Esophagus squamous epithelium (tissue), 4 donors: ENCODE measurements around the gene TSPEAR.
"Not testable (repeated sequence)": the region's sequence is repeated elsewhere in the genome, so short reads cannot be mapped to it uniquely, and the experiment has no call there.

Experiments used
- POLR2A ChIP-seq, 4 donors: fragments of 450-650 bp; IDR thresholded peaks; one replicate each; pipeline ENCODE4 v1.6.1; 2017; ENCODE audit warnings: antibody characterized with exemption in 4 of 4, mild to moderate bottlenecking in 4 of 4, moderate library complexity in 3 of 4
- TF ChIP-seq, protein P1 (sequence below), 6 experiments: fragments of 450-650 bp in 4 of 6; fragments of 200-600 bp in 2 of 6; sonication (generic) in 2 of 6; IDR thresholded peaks; one replicate each; pipeline ENCODE4 v1.5.1; 2016 to 2019; ENCODE audit warnings: antibody characterized with exemption in 6 of 6, mild to moderate bottlenecking in 4 of 6, moderate library complexity in 4 of 6

DNA sequence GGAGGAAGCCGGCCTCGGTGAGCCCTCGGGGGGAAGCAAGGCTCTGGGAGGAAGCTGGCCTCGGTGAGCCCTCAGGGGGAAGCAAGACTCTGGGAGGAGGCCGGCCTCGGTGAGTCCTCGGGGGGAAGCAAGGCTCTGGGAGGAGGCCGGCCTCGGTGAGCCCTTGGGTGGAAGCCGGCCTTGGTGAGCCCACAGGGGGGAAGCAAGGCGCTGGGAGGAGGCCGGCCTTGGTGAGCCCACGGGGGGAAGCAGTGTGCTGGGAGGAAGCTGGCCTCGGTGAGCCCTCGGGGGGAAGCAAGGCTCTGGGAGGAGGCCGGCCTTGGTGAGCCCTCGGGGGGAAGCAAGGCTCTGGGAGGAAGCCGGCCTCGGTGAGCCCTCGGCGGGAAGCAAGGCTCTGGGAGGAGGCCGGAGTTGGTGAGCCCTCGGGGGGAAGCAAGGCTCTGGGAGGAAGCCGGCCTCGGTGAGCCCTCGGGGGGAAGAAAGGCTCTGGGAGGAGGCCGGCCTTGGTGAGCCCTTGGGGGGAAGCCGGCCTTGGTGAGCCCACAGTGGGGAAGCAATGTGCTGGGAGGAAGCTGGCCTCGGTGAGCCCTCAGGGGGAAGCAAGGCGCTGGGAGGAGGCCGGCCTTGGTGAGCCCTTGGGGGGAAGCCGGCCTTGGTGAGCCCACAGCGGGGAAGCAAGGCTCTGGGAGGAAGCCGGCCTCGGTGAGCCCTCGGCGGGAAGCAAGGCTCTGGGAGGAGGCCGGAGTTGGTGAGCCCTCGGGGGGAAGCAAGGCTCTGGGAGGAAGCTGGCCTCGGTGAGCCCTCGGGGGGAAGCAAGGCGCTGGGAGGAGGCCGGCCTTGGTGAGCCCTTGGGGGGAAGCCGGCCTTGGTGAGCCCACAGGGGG lies 208.1 kb downstream of the TSPEAR start:
- TF ChIP-seq, protein P1, sequence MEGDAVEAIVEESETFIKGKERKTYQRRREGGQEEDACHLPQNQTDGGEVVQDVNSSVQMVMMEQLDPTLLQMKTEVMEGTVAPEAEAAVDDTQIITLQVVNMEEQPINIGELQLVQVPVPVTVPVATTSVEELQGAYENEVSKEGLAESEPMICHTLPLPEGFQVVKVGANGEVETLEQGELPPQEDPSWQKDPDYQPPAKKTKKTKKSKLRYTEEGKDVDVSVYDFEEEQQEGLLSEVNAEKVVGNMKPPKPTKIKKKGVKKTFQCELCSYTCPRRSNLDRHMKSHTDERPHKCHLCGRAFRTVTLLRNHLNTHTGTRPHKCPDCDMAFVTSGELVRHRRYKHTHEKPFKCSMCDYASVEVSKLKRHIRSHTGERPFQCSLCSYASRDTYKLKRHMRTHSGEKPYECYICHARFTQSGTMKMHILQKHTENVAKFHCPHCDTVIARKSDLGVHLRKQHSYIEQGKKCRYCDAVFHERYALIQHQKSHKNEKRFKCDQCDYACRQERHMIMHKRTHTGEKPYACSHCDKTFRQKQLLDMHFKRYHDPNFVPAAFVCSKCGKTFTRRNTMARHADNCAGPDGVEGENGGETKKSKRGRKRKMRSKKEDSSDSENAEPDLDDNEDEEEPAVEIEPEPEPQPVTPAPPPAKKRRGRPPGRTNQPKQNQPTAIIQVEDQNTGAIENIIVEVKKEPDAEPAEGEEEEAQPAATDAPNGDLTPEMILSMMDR (IDR thresholded peaks at IDR 0.05), result not testable (repeated sequence)
- TF ChIP-seq POLR2A (IDR thresholded peaks at IDR 0.05), result not testable (repeated sequence)
